Activated naive CD4-positive, alpha-beta T cell treated with anti-CD3 and anti-CD28 coated beads, Interleukin-2, amount 10 ng/mL, durations not matched to agents 7 days and 5 days (primary cell): ENCODE data around the gene VWA3A.
"Not testable (repeated sequence)": the region's sequence is repeated elsewhere in the genome, so short reads cannot be mapped to it uniquely, and the experiment has no call there.

ENCODE experiments used
- CTCF ChIA-PET: fragments of 350-600 bp; sonication (Branson Sonifier 250); formaldehyde crosslinking; loops from one replicate; lab custom pipeline; 2021; ENCODE audit warnings: antibody characterized with exemption; lab: Charles Lee
- DNase-seq: peaks from one replicate; pipeline ENCODE4 v3.0.0-alpha.2; 2020
- H3K27ac Mint-ChIP-seq: one replicate; pipeline ENCODE4 v1.8.0; 2021; ENCODE audit warnings: mild to moderate bottlenecking, moderate library complexity, mixed read lengths
- H3K27me3 Mint-ChIP-seq: one replicate; pipeline ENCODE4 v1.8.0; 2021; ENCODE audit warnings: mild to moderate bottlenecking, mixed read lengths
- H3K36me3 Mint-ChIP-seq: one replicate; pipeline ENCODE4 v1.8.0; 2021; ENCODE audit warnings: mixed read lengths
- H3K4me1 Mint-ChIP-seq: one replicate; pipeline ENCODE4 v1.8.0; 2021; ENCODE audit warnings: mixed read lengths
- H3K4me3 Mint-ChIP-seq: one replicate; pipeline ENCODE4 v1.8.0; 2021; ENCODE audit warnings: mild to moderate bottlenecking, moderate library complexity, mixed read lengths
- H3K9me3 Mint-ChIP-seq: one replicate; pipeline ENCODE4 v1.8.0; 2021; ENCODE audit warnings: mixed read lengths

VWA3A gene

GRCh38 chr16:22162656-22163009 is 70.3 kb downstream of the VWA3A start:
- peaks cover 56% of the 10 kb centered on the region for H3K27me3 Mint-ChIP-seq
- peaks cover 1% of the 10 kb centered on the region for H3K9me3 Mint-ChIP-seq
- no peak overlapping the region for H3K4me3 Mint-ChIP-seq
- DNase-seq: no peak
- no peak overlapping the region for H3K27ac Mint-ChIP-seq
- no peaks in the 10 kb centered on the region for H3K36me3 Mint-ChIP-seq
- CTCF ChIA-PET: no interaction called here
- H3K4me1 Mint-ChIP-seq: peaks cover 4% of the 10 kb centered on the region

DNA sequence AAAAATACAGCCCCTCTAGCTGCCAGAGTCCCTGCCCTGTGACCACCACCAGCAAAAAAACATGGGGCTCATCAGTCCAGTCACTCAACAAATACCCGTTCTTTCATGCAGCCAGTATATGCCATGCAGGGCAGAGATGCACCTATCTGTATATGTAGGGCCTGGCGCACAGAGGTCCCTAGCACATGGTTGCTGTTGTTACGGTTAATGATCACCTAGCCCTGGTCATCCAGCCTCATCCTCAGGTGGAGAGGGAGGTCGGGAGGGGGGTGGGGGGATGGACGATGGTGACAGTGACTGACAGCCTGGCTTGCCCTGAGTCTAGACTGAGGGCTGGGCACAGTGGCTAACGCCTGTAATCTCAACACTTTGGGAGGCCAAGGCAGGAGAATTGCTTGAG is 71.5 kb downstream of the VWA3A start:
- peaks cover 4% of the 10 kb centered on the region for H3K4me1 Mint-ChIP-seq
- CTCF ChIA-PET: no interaction called here

DNA sequence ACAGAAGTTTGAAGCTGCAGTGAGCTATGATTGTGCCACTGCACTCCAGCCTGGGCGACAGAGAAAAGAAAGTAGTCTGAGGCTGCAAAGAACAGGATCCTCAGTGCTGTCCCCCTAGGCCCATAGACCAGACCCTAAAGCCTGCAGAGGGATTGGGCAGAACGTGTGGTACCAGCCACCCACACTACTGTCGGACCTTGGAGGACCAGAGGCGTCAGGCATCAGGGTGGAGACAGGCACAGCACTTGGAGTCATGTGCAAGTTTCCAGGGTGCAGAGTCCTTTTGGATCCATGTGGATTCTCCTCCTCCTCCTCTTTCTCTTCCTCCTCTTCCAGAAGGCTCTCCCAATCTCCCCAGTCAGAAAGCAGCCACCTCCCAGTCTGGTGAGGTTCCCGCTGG is 72.1 kb downstream of the VWA3A start:
- Mint-ChIP-seq H3K27ac (no peak overlapping the region), H3K27me3 (peaks cover 46% of the 10 kb centered on the region), H3K9me3 (peaks cover 1% of the 10 kb centered on the region), H3K4me3 (no peak overlapping the region), H3K36me3 (no peaks in the 10 kb centered on the region), H3K4me1 (peaks cover 4% of the 10 kb centered on the region)
- no peak for DNase-seq
- CTCF ChIA-PET: no interaction called here

More for the DNA sequence above, 71.5 kb downstream of the VWA3A start:
- Mint-ChIP-seq H3K9me3 (peaks cover 1% of the 10 kb centered on the region), H3K27ac (no peak overlapping the region), H3K36me3 (no peaks in the 10 kb centered on the region), H3K4me3 (no peak overlapping the region), H3K27me3 (peaks cover 51% of the 10 kb centered on the region)
- DNase-seq: no peak

DNA sequence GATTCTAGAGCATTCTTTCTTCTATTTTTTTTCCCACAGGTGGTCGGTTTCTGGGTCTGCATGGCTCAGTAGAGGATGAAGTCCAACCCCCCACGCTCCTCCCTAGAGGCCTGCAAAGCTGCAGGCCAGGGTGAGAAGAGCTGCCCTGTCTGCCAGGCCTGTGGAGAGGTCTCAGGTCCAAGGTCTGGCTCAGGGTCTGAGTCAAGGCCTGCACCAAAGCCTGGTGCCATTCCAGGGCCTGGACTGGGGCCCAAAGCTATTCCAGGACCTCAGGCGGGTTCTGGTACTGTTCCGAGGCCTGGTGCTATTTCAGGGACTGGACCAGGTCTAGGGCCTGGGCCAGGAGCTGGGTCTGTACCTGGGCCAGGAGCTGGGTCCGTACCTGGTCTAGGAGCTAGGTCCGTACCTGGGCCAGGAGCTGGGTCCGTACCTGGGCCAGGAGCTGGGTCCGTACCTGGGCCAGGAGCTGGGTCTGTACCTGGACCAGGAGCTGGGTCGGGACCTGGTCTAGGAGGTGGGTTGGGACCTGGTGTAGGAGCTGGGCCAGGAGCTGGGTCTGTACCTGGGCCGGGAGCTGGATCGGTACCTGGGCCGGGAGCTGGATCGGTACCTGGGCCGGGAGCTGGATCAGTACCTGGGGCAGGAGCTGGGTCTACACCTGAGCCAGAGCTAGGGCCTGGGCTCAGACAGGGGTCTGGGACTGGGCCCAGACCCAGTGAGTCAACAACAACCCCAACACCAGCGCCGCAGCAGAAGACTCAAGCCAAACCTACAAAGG is 73.4 kb downstream of the VWA3A start:
- H3K27ac Mint-ChIP-seq: no peak overlapping the region
- H3K4me3 Mint-ChIP-seq: no peak overlapping the region
- CTCF ChIA-PET: no interaction called here
- DNase-seq: no peak
- peaks cover 34% of the 10 kb centered on the region for H3K27me3 Mint-ChIP-seq
- peaks cover 4% of the 10 kb centered on the region for H3K4me1 Mint-ChIP-seq
- H3K9me3 Mint-ChIP-seq: peaks cover 1% of the 10 kb centered on the region
- H3K36me3 Mint-ChIP-seq: no peaks in the 10 kb centered on the region

- CTCF ChIA-PET: no interaction called here
- no peak for DNase-seq
- H3K27ac Mint-ChIP-seq: no peak overlapping the region
- H3K9me3 Mint-ChIP-seq: peaks cover 1% of the 10 kb centered on the region
- H3K27me3 Mint-ChIP-seq: peaks cover 5% of the 10 kb centered on the region
- no peak overlapping the region for H3K4me3 Mint-ChIP-seq
- no peaks in the 10 kb centered on the region for H3K36me3 Mint-ChIP-seq
- no peaks in the 10 kb centered on the region for H3K4me1 Mint-ChIP-seq
Measured at GRCh38 chr16:22171953-22172352, 79.6 kb downstream of the VWA3A start.

- DNase-seq, H3K36me3 Mint-ChIP-seq, H3K27me3 Mint-ChIP-seq, CTCF ChIA-PET, H3K4me1 Mint-ChIP-seq, H3K4me3 Mint-ChIP-seq, H3K27ac Mint-ChIP-seq, H3K9me3 Mint-ChIP-seq: not testable (repeated sequence)
Measured at GRCh38 chr16:22172642-22173041, 80.3 kb downstream of the VWA3A start.

DNA sequence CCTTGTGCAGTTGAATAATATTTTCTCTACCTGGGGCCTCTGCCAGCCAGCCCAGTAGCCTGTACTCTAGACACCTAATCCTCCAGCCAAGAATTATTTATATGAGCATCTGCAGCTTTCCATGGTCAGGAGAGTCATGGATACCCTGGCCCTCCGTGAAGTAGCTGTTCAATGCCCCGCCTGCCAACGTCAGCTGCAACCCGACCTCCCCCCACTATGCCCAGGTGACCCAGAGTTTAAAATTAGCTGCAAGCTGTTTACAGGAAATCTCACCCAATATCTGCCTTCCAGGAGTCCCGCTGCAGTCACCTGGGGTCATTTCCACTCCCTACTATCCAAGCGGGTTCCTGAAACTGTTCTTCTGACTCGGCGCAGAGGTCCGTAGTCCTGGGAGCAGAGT is 82.3 kb downstream of the VWA3A start:
- H3K27me3 Mint-ChIP-seq: peaks cover 15% of the 10 kb centered on the region
- H3K27ac Mint-ChIP-seq: no peak overlapping the region
- CTCF ChIA-PET: interaction anchor here (1.5 to 2.1 kb wide), 2 partner anchors 13 to 14 kb away, joined by 3 to 8 read pairs; no protein-coding TSS in a partner anchor
- H3K36me3 Mint-ChIP-seq: no peaks in the 10 kb centered on the region
- no peak for DNase-seq
- no peaks in the 10 kb centered on the region for H3K4me1 Mint-ChIP-seq
- H3K4me3 Mint-ChIP-seq: no peak overlapping the region
- no peaks in the 10 kb centered on the region for H3K9me3 Mint-ChIP-seq

DNA sequence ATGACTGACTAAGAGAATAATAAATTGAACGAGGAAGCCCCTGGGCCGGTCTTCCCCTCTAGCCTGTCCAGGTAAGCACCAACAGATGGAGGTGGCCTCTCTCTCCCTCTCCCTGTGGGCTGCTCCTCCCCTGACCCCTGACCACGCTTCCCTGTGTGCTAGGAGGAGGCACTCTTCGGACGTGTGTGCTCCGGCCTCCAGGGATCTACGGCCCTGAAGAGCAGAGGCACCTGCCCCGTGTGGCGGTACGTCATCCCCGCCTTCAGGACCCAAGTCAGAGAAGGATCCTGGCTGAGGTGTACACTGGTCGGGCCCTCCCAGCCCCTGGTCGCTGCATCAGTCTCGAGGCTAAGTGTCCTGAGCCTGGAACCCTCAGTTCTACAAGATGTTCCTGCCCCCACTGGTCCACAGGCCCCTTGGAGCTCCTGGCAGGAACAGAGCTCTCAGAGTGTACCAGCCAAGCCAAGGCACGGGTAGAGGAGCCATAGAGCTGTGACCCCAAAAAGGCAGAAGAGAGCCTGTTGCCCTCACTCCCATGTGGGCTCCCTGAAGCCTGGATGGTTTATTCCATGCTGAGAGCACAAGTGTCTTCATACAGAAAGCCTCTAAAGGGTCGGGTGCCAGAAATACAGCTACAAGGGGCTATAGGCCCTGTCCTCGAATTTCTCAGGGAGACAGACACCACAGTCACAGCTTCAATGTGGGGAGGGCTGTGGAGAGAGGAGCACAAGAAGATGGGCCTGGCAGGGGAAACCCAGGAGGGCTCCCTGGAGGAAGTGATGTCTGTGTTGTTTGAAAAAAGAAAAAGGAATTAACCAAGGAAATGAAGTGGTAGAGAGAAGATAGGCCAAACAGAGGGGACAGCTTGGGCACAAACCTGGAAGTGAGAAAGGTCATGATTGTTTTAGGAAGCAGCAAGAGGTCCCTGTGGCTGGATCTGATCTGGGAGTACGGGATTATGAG is 85.9 kb downstream of the VWA3A start:
- H3K4me3 Mint-ChIP-seq: no peak overlapping the region
- H3K4me1 Mint-ChIP-seq: no peaks in the 10 kb centered on the region
- CTCF ChIA-PET: interaction anchor here (1.3 kb wide), 1 partner anchor 177 kb away, joined by 3 read pairs; no protein-coding TSS in a partner anchor
- H3K27ac Mint-ChIP-seq: no peak overlapping the region
- no peaks in the 10 kb centered on the region for H3K36me3 Mint-ChIP-seq
- H3K9me3 Mint-ChIP-seq: no peaks in the 10 kb centered on the region
- peaks cover 17% of the 10 kb centered on the region for H3K27me3 Mint-ChIP-seq
- DNase-seq: no peak

DNA sequence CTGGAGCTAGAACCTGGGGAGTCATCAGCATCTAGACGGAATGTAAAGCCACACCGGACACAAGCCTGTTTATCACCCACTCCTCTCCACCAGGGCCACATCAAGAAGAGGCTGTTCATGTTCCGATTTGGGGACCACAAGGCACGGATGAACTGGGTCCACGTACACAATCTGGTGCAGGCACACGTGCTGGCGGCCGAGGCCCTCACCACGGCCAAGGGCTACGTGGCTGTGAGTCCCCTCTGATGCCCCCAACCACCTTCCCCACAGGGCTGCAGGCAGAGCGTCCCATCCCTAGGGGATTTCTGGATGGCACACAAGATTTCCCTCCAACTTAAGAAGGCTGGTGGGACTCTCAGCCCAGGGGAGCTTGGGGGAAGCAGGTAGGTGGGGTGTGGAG is 89.1 kb downstream of the VWA3A start:
- no peak overlapping the region for H3K4me3 Mint-ChIP-seq
- H3K36me3 Mint-ChIP-seq: no peaks in the 10 kb centered on the region
- no peaks in the 10 kb centered on the region for H3K9me3 Mint-ChIP-seq
- H3K4me1 Mint-ChIP-seq: no peaks in the 10 kb centered on the region
- CTCF ChIA-PET: no interaction called here
- DNase-seq: no peak
- peaks cover 23% of the 10 kb centered on the region for H3K27me3 Mint-ChIP-seq
- H3K27ac Mint-ChIP-seq: no peak overlapping the region

GRCh38 chr16:22181843-22182242 is 89.5 kb downstream of the VWA3A start:
- H3K27me3 Mint-ChIP-seq: peaks cover 23% of the 10 kb centered on the region
- CTCF ChIA-PET: no interaction called here
- no peaks in the 10 kb centered on the region for H3K9me3 Mint-ChIP-seq

DNA sequence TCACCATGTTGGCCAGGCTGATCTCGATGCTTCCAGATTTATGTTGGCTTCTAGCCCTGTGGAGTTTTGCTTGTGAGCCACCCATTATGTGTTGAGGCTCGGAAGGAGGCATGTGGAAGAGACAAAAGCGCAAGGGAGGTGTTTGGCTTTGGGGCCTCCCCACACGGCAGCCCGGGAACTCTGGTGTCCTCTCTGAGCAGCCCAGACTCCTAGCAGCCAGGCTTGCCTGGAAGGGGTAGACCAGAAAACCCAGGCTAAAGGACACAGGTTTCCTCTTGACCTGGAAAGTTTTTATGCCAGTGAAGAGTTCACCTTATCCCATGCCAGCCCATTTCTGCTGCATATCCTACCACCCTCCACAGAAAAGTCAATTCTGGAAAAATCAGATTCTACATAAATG is 91.0 kb downstream of the VWA3A start:
- peaks cover 5% of the 10 kb centered on the region for H3K4me1 Mint-ChIP-seq
- CTCF ChIA-PET: no interaction called here

More at GRCh38 chr16:22181843-22182242, 89.5 kb downstream of the VWA3A start:
- Mint-ChIP-seq H3K36me3 (no peaks in the 10 kb centered on the region), H3K4me1 (no peaks in the 10 kb centered on the region), H3K4me3 (no peak overlapping the region), H3K27ac (no peak overlapping the region)
- no peak for DNase-seq

DNA sequence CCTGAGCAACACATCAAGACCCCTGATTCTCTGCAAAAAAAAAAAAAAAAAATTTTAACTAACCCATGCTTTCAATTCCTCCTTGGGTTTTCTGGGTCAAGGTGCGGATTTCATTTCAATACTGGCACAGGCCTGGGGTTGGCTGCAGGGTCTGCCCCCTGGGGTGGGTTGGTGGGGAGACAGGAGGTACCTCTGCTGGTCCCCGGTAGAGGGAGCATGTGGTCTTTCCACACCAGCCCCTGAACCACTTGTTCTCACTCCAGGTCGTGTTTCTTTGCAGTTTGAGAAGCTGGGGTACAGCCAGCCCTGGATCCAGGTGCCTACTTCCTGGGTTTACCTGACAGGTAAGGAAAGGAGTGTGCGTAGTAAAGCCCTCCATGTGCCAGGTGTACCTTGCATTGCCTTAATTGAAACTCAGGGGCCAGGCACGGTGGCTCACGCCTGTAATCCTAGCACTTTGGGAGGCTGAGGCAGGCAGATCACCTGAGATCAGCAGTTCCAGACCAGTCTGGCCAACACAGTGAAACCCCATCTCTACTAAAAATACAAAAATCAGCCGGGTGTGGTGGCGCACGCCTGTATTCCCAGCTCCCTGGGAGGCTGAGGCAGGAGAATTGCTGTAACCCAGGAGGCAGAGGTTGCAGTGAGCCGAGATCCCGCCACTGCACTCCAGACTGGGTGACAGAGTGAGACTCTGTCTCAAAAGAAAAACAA is 91.7 kb downstream of the VWA3A start:
- Mint-ChIP-seq H3K4me1 (peaks cover 12% of the 10 kb centered on the region), H3K27me3 (peaks cover 15% of the 10 kb centered on the region), H3K9me3 (no peaks in the 10 kb centered on the region), H3K27ac (no peak overlapping the region), H3K36me3 (no peaks in the 10 kb centered on the region), H3K4me3 (no peak overlapping the region)
- CTCF ChIA-PET: no interaction called here
- peak; percentile 28 for DNase-seq

More for the DNA sequence above, 91.0 kb downstream of the VWA3A start:
- Mint-ChIP-seq H3K9me3 (no peaks in the 10 kb centered on the region), H3K27me3 (peaks cover 17% of the 10 kb centered on the region), H3K4me3 (no peak overlapping the region), H3K27ac (no peak overlapping the region), H3K36me3 (no peaks in the 10 kb centered on the region)
- DNase-seq: no peak

DNA sequence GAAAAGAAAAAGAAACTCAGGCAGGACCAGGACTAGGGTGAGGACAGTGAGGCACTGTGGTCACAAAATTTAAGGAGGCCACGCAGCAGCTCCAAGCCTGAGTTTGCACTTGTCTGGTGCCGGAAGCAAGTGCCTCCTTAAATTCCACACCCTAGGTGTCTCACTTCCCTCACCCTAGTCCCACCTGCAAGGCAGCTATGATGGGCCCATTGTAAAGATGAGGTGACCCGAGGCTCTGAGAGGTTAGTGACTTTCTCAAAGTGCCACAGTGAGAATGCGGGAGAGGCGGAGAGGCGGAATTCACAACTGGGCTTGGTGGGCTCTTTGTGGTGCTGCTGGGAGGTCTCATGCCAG is 92.3 kb downstream of the VWA3A start:
- H3K27ac Mint-ChIP-seq: no peak overlapping the region
- peaks cover 18% of the 10 kb centered on the region for H3K4me1 Mint-ChIP-seq
- CTCF ChIA-PET: interaction anchor here (1.4 kb wide), 1 partner anchor 86 kb away, joined by 3 read pairs; no protein-coding TSS in a partner anchor
- no peak overlapping the region for H3K4me3 Mint-ChIP-seq
- H3K9me3 Mint-ChIP-seq: no peaks in the 10 kb centered on the region
- DNase-seq: no peak
- H3K27me3 Mint-ChIP-seq: peaks cover 13% of the 10 kb centered on the region
- H3K36me3 Mint-ChIP-seq: no peaks in the 10 kb centered on the region

DNA sequence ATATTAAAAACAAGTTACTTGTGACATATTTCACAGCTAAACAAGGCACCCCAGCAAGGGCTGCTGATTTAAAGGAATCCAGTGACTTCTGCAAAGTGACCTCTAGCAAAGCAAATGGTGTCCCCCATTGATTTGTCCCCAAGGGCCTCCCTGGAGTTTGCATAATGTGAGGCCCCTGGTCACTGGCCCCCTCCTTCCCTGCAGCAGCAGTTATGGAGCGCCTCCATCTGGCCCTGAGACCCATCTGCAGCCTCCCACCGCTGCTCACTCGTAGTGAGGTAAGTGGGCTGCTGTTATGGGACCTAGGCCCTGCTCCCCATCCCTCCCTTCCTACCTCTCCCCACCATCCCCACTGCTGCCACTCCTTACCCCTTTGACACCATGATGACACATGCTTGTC is 94.2 kb downstream of the VWA3A start:
- CTCF ChIA-PET: interaction anchor here (0.9 to 2.2 kb wide), 5 partner anchors 11 to 185 kb away, joined by 3 to 8 read pairs (median 3); partner anchors contain the start of gene PDZD9

More for the DNA sequence above, 94.2 kb downstream of the VWA3A start:
- Mint-ChIP-seq H3K4me3 (no peak overlapping the region), H3K27ac (no peak overlapping the region), H3K9me3 (no peaks in the 10 kb centered on the region), H3K27me3 (peaks cover 6% of the 10 kb centered on the region), H3K36me3 (no peaks in the 10 kb centered on the region), H3K4me1 (peaks cover 21% of the 10 kb centered on the region)
- peak; percentile 21 for DNase-seq
